GM23338 (cell line): ENCODE measurements around the gene METRNL.

ENCODE experiments used
- CREB1 ChIP-seq: fragments of 250-450 bp; sonication (Bioruptor Pico); IDR thresholded peaks from 2 replicates; pipeline ENCODE4 v1.5.0; 2020; ENCODE audit warnings: low read depth, mild to moderate bottlenecking, moderate library complexity
- EZH2 ChIP-seq: fragments of 200-600 bp; sonication (generic); IDR thresholded peaks from one replicate; pipeline ENCODE4 v1.8.0; 2017; ENCODE audit warnings: antibody characterized with exemption, mild to moderate bottlenecking, low read depth; ENCODE audit not compliant: unreplicated experiment
- EZH2phosphoT487 ChIP-seq: fragments of 200-600 bp; sonication (generic); IDR thresholded peaks from one replicate; pipeline ENCODE4 v1.8.1; 2018; ENCODE audit warnings: antibody characterized with exemption; ENCODE audit not compliant: unreplicated experiment
- JUNB ChIP-seq: IDR thresholded peaks from one replicate; pipeline ENCODE4 v1.6.1; 2016; ENCODE audit warnings: antibody characterized with exemption; ENCODE audit not compliant: unreplicated experiment
- NANOG ChIP-seq: IDR thresholded peaks from 2 replicates; pipeline ENCODE4 v1.6.1; 2016; ENCODE audit warnings: antibody characterized with exemption, borderline replicate concordance
- POLR2AphosphoS5 ChIP-seq: IDR thresholded peaks from 2 replicates; pipeline ENCODE4 v1.6.1; 2016; ENCODE audit warnings: antibody characterized with exemption, low read depth
- ZNF331 ChIP-seq: fragments of 250-450 bp; sonication (Bioruptor Pico); IDR thresholded peaks from 2 replicates; pipeline ENCODE4 v1.5.0; 2020; ENCODE audit warnings: low read depth, mild to moderate bottlenecking, moderate library complexity
- TF ChIP-seq, protein P1 (sequence below), 2 experiments: fragments of 200-600 bp in 1 of 2; sonication (generic) in 1 of 2; conservative IDR thresholded peaks; 2 replicates each; pipeline versions ENCODE4 v1.5.1 to v1.6.1; 2016 to 2017; ENCODE audit warnings: antibody characterized with exemption in 2 of 2, low read depth in 2 of 2, mild to moderate bottlenecking in 2 of 2, moderate library complexity in 1 of 2
- TF ChIP-seq, protein P2 (sequence below): IDR thresholded peaks from 2 replicates; pipeline ENCODE4 v1.6.1; 2016; ENCODE audit warnings: antibody characterized with exemption
- TF ChIP-seq, protein P3 (sequence below): IDR thresholded peaks from one replicate; pipeline ENCODE4 v1.6.1; 2018; ENCODE audit warnings: antibody characterized with exemption; ENCODE audit not compliant: unreplicated experiment

DNA sequence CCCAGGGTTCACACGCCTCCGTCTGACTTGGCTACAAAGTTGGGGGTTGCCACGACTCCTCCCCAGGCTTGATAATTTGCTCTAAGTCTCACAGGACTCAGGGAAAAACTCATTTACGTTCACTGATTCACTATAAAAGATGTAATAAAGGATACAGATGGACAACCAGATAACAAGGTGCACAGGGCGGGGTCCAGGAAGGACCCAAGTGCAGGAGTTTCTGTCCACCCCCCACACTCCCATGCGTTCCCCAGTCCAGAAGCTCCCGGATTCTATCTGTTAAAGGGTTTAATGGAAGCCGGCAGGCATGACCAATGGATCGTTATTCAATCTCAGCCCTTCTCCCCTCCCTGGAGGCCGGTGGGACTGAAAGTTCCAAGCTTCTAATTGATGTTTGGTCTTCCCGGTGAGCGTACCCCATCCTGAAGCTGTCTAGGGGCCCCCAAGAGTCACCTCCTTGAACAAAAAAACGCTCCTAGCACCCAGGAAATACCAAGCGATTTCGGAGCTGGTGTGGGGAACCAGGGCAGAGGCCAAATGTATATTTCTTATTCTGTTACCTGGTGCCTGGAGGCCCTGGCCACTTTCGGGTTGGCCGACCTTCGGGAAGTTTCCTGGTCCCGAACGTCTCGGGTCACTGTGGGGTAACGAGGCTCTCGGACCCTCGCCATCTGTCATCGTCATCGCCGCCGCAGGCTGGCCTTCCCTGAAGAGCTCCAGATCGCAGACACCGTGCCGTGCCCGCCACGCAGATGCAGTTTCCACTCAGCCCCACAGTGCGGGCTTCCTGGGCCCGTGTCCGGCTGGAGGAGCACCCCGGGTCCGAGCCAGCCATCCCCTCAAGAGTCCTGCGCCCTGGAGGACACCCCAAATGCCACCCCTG lies 13.5 kb upstream of the METRNL start:
- TF ChIP-seq, protein P1, sequence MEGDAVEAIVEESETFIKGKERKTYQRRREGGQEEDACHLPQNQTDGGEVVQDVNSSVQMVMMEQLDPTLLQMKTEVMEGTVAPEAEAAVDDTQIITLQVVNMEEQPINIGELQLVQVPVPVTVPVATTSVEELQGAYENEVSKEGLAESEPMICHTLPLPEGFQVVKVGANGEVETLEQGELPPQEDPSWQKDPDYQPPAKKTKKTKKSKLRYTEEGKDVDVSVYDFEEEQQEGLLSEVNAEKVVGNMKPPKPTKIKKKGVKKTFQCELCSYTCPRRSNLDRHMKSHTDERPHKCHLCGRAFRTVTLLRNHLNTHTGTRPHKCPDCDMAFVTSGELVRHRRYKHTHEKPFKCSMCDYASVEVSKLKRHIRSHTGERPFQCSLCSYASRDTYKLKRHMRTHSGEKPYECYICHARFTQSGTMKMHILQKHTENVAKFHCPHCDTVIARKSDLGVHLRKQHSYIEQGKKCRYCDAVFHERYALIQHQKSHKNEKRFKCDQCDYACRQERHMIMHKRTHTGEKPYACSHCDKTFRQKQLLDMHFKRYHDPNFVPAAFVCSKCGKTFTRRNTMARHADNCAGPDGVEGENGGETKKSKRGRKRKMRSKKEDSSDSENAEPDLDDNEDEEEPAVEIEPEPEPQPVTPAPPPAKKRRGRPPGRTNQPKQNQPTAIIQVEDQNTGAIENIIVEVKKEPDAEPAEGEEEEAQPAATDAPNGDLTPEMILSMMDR (conservative IDR thresholded peaks at IDR 0.05; ENCODE audit: low read depth in 2 of 2): no peak
- no peak for TF ChIP-seq EZH2
- TF ChIP-seq, protein P2, sequence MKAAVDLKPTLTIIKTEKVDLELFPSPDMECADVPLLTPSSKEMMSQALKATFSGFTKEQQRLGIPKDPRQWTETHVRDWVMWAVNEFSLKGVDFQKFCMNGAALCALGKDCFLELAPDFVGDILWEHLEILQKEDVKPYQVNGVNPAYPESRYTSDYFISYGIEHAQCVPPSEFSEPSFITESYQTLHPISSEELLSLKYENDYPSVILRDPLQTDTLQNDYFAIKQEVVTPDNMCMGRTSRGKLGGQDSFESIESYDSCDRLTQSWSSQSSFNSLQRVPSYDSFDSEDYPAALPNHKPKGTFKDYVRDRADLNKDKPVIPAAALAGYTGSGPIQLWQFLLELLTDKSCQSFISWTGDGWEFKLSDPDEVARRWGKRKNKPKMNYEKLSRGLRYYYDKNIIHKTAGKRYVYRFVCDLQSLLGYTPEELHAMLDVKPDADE: no peak
- no peak for TF ChIP-seq POLR2AphosphoS5
- TF ChIP-seq, protein P3, sequence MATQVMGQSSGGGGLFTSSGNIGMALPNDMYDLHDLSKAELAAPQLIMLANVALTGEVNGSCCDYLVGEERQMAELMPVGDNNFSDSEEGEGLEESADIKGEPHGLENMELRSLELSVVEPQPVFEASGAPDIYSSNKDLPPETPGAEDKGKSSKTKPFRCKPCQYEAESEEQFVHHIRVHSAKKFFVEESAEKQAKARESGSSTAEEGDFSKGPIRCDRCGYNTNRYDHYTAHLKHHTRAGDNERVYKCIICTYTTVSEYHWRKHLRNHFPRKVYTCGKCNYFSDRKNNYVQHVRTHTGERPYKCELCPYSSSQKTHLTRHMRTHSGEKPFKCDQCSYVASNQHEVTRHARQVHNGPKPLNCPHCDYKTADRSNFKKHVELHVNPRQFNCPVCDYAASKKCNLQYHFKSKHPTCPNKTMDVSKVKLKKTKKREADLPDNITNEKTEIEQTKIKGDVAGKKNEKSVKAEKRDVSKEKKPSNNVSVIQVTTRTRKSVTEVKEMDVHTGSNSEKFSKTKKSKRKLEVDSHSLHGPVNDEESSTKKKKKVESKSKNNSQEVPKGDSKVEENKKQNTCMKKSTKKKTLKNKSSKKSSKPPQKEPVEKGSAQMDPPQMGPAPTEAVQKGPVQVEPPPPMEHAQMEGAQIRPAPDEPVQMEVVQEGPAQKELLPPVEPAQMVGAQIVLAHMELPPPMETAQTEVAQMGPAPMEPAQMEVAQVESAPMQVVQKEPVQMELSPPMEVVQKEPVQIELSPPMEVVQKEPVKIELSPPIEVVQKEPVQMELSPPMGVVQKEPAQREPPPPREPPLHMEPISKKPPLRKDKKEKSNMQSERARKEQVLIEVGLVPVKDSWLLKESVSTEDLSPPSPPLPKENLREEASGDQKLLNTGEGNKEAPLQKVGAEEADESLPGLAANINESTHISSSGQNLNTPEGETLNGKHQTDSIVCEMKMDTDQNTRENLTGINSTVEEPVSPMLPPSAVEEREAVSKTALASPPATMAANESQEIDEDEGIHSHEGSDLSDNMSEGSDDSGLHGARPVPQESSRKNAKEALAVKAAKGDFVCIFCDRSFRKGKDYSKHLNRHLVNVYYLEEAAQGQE: no peak
- no peak for TF ChIP-seq EZH2phosphoT487
- TF ChIP-seq JUNB: no peak
- TF ChIP-seq ZNF331 (CRISPR knock-in tag): no peak
- no peak for TF ChIP-seq CREB1 (CRISPR knock-in tag)
- no peak for TF ChIP-seq NANOG
